Neural cell (in vitro differentiated cells): Measurements from ENCODE around the gene PHOSPHO1. TPM values are rescaled to one million over a fixed set of nuclear protein-coding genes. Genes with fewer than 3 reads are reported as not detected.

Experiments used
- H2AFZ ChIP-seq: fragments of 200-600, 300-800 bp; sonication (generic), shearing (Covaris generic); 2 replicates; pipeline ENCODE4 v1.6.0; 2014; ENCODE audit warnings: low read depth, mild to moderate bottlenecking, antibody characterized with exemption, low read length, moderate library complexity
- H3F3A ChIP-seq: fragments of 200-600 bp; shearing (Covaris generic); 2 replicates; pipeline ENCODE4 v1.6.1; 2016; ENCODE audit warnings: mild to moderate bottlenecking, moderate library complexity, mixed read lengths, antibody characterized with exemption, low read length; ENCODE audit not compliant: insufficient read depth, poor library complexity, severe bottlenecking
- H3K27ac ChIP-seq: fragments of 200-600, 300-800 bp; sonication (generic), shearing (Covaris generic); 2 replicates; pipeline ENCODE4 v1.5.1; 2014; ENCODE audit warnings: mild to moderate bottlenecking, low read length, moderate library complexity
- H3K27me3 ChIP-seq: fragments of 300-800, 200-600 bp; sonication (generic), shearing (Covaris generic); 2 replicates; pipeline ENCODE4 v1.6.0; 2014; ENCODE audit warnings: mild to moderate bottlenecking, low read depth, low read length, moderate library complexity; ENCODE audit not compliant: insufficient read depth
- H3K36me3 ChIP-seq: fragments of 300-800, 200-600 bp; sonication (generic), shearing (Covaris generic); 2 replicates; pipeline ENCODE4 v1.5.1; 2014; ENCODE audit warnings: mild to moderate bottlenecking, antibody characterized with exemption, low read length, moderate library complexity; ENCODE audit not compliant: insufficient read depth
- H3K4me2 ChIP-seq: fragments of 300-800, 200-600 bp; sonication (generic), shearing (Covaris generic); 2 replicates; pipeline ENCODE4 v1.6.0; 2014; ENCODE audit warnings: mild to moderate bottlenecking, low read length
- H3K4me3 ChIP-seq: fragments of 300-800, 200-600 bp; sonication (generic), shearing (Covaris generic); 2 replicates; pipeline ENCODE4 v1.5.1; 2014; ENCODE audit warnings: mild to moderate bottlenecking, low read length, moderate library complexity
- H3K79me2 ChIP-seq: fragments of 200-600 bp; shearing (Covaris generic); replicated peaks from 2 replicates; pipeline ENCODE4 v1.6.0; 2014; ENCODE audit warnings: mild to moderate bottlenecking, low read length, moderate library complexity; ENCODE audit not compliant: insufficient read depth
- H3K9ac ChIP-seq: fragments of 300-800, 200-600 bp; sonication (generic), shearing (Covaris generic); 2 replicates; pipeline ENCODE4 v1.6.1; 2016; ENCODE audit warnings: mild to moderate bottlenecking, low read length, mixed read lengths
- H3K9me2 ChIP-seq: fragments of 200-600 bp; shearing (Covaris generic); 2 replicates; pipeline ENCODE4 v1.6.1; 2016; ENCODE audit warnings: mild to moderate bottlenecking, low read length, mixed read lengths; ENCODE audit not compliant: insufficient read depth
- H3K9me3 ChIP-seq: fragments of 200-600, 300-800 bp; sonication (generic), shearing (Covaris generic); 2 replicates; pipeline ENCODE4 v1.6.1; 2016; ENCODE audit warnings: mild to moderate bottlenecking, mixed run types, low read length, moderate library complexity, mixed read lengths
- H4K20me1 ChIP-seq: fragments of 200-600 bp; shearing (Covaris generic); 2 replicates; pipeline ENCODE4 v1.6.1; 2016; ENCODE audit warnings: mild to moderate bottlenecking, mixed run types; ENCODE audit not compliant: insufficient read depth
- CTCF ChIP-seq: fragments of 450-650 bp; IDR thresholded peaks from 2 replicates; pipeline ENCODE4 v1.5.1; 2014; ENCODE audit warnings: antibody characterized with exemption, mild to moderate bottlenecking, moderate library complexity; ENCODE audit not compliant: poor library complexity, severe bottlenecking
- EP300 ChIP-seq: fragments of 450-650 bp; conservative IDR thresholded peaks from 2 replicates; pipeline ENCODE4 v1.6.1; 2014; ENCODE audit warnings: antibody characterized with exemption, mild to moderate bottlenecking, moderate library complexity; ENCODE audit not compliant: poor library complexity, severe bottlenecking
- EZH2 ChIP-seq: fragments of 200-600, 300-800 bp; shearing (Covaris generic), sonication (generic); IDR thresholded peaks from 2 replicates; pipeline ENCODE4 v1.6.1; 2014; ENCODE audit warnings: antibody characterized with exemption, low read length, borderline replicate concordance, mild to moderate bottlenecking; ENCODE audit not compliant: insufficient read depth, poor library complexity, severe bottlenecking
- MXI1 ChIP-seq: fragments of 450-650 bp; conservative IDR thresholded peaks from 2 replicates; pipeline ENCODE4 v1.6.1; 2014; ENCODE audit warnings: antibody characterized with exemption, mild to moderate bottlenecking; ENCODE audit not compliant: poor library complexity, severe bottlenecking
- POLR2AphosphoS5 ChIP-seq: IDR thresholded peaks from 2 replicates; pipeline ENCODE4 v1.6.1; 2012
- RAD21 ChIP-seq: fragments of 450-650 bp; conservative IDR thresholded peaks from 2 replicates; pipeline ENCODE4 v1.6.1; 2014; ENCODE audit warnings: antibody characterized with exemption, mild to moderate bottlenecking, moderate library complexity
- REST ChIP-seq: IDR thresholded peaks from 2 replicates; pipeline ENCODE4 v1.6.1; 2012; ENCODE audit warnings: borderline replicate concordance
- SMC3 ChIP-seq: fragments of 450-650 bp; conservative IDR thresholded peaks from 2 replicates; pipeline ENCODE4 v1.6.1; 2014; ENCODE audit warnings: antibody characterized with exemption, mild to moderate bottlenecking, moderate library complexity; ENCODE audit not compliant: poor library complexity
- TAF1 ChIP-seq: IDR thresholded peaks from 2 replicates; pipeline ENCODE4 v1.6.1; 2012; ENCODE audit warnings: low read depth
- polyA plus RNA-seq: library from polyadenylated mRNA; depleted of rRNA; stranded (reverse); fragments of >200 nt; gene quantifications from 2 replicates; pipeline ENCODE4 v1.2.3, GENCODE V29; 2014

PHOSPHO1 gene
- polyA plus RNA-seq, 1 donor from 2014 or later, result not detected

- no peaks in the 10 kb centered on the region for H3F3A ChIP-seq
- H3K9me3 ChIP-seq, result no peaks in the 10 kb centered on the region
- no peak overlapping the region for H3K27ac ChIP-seq
- no peaks in the 10 kb centered on the region for H3K36me3 ChIP-seq
- H2AFZ ChIP-seq, result no peak overlapping the region
- H3K9ac ChIP-seq, result no peak overlapping the region
- H3K79me2 ChIP-seq, result no peaks in the 10 kb centered on the region
- TF ChIP-seq EP300 (no peak), EZH2 (no peak), MXI1 (no peak), SMC3 (no peak), TAF1 (no peak), REST (no peak), CTCF (no peak), POLR2AphosphoS5 (no peak), RAD21 (no peak)
- no peaks in the 10 kb centered on the region for H3K9me2 ChIP-seq
- H3K27me3 ChIP-seq, result no peaks in the 10 kb centered on the region
- no peak overlapping the region for H3K4me2 ChIP-seq
- H4K20me1 ChIP-seq, result no peaks in the 10 kb centered on the region
- no peak overlapping the region for H3K4me3 ChIP-seq
These were observed 11.3 kb upstream of the PHOSPHO1 start for GRCh38 chr17:49241692-49242397.

GRCh38 chr17:49241040-49241439 lies 10.5 kb upstream of the PHOSPHO1 start:
- no peak overlapping the region for H2AFZ ChIP-seq
- TF ChIP-seq CTCF (no peak), POLR2AphosphoS5 (no peak), RAD21 (no peak), EZH2 (no peak), TAF1 (no peak), REST (no peak), MXI1 (no peak), EP300 (no peak), SMC3 (no peak)
- no peaks in the 10 kb centered on the region for H3K9me2 ChIP-seq
- H3K36me3 ChIP-seq, result no peaks in the 10 kb centered on the region
- H3F3A ChIP-seq, result no peaks in the 10 kb centered on the region
- H3K4me3 ChIP-seq, result no peak overlapping the region
- H3K9ac ChIP-seq, result no peak overlapping the region
- H3K27me3 ChIP-seq, result no peaks in the 10 kb centered on the region
- H3K9me3 ChIP-seq, result no peaks in the 10 kb centered on the region
- no peak overlapping the region for H3K4me2 ChIP-seq
- no peak overlapping the region for H3K27ac ChIP-seq
- no peaks in the 10 kb centered on the region for H4K20me1 ChIP-seq
- H3K79me2 ChIP-seq, result no peaks in the 10 kb centered on the region
